Suppressor macrophage treated with lipopolysaccharide for 1 hour (primary cell): Measurements from ENCODE around the gene SLC22A4.

Experiments used
- DNase-seq, 3 donors: peaks; one replicate each; pipeline ENCODE4 v3.0.0-alpha.2; 2020 to 2022

Gene SLC22A4

DNA sequence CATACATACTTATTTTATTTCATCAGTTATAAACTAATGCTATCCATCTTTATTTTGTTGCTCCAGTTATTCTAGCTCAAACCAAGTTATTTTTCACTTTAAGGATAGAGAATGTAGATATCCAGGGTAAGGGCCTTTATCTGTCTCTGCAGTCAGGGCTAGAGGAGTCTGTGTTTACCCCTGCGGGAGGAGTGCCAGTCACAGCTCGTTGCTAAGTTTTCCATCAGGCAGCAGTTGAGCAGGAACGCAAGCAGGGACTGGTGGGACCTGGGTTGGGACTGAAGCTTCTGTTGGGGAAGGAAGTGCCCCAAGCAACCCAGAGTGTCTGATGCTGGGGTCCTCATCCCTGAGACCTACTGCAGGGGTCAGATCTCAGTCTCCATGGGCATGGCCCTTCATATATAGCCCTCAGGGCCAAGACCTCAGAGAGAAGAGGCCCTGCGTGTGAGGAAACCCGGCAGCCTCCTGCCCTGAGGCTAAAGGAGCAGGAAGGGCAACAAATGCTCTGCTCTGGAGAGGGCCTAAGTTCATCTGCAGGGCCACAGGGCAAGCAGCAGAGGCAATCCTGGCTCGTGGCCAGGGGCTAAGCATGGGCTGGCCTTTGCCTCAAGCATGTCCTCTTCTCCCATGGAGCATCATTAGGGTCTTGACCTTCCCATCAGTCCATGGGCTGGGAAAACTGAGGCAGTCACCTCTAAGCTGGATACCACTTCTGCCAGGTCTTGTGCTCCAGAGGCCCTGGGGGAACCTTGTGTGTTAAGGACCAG is 6.6 kb downstream of the SLC22A4 start:
- DNase-seq = no peak

DNA sequence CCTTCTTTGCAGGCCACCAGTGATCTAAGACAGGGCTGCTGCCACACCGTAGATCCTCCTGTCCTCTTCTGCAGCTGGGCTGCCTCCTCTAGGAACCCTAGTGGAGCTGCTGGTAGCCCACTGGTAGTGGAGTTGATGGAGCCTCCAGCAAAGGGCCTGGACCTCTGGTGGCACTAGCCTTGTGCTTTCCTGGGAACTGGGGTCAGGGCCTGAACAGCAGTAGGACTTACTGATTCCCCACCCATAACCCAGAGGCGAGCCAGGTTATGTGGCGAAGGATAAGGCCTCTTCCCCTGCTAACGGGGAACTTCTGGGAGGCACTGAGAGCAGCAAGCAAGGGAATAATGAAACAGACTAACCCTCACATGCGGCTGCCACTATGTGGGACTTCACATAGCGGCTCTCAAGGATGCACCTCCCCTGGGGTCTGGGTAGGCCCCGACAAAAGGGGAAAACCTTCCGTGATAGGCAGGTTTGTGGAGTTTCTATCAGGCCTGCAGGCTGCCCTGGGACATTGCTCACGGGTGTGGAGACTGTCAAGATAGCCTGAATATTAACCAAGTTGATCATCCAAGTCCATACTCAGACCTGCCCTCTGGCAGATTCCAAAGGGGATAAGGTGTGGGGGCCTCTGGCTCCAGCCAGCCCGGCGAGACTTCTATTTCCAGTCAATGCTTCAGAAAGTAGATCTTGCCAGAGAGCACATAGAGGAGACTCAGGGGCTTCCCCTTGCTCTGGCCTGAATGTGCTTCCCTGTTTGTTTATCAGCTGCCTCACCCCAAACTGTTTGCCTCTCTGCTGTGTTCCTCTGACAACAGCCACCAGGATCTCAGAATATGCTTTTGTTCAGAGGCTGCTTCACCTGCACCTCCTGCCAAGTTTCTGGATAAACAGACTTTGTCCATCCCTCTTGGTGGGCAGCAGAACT is 7.4 kb downstream of the SLC22A4 start:
- DNase-seq = peak; percentile 54 to 64 (median 54)

DNA sequence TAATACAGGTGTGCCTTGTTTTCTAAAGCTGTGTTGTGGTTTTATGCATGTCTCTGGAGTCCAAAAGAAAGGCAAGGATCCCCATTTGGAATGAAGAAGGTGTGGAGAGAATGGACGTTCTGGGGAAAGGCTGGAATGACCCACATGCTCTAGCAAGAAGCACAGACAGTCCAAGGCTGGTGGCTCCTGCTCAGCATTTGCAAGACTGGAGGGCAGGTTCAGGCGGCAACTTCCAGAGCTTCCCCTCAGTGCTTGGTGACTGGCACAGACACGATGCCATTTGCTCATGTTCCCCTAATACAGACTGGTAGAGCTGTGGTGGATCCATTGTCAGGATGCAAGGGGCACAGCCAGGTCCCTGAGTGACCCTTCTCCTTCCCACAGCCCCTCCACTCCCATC is 8.2 kb downstream of the SLC22A4 start:
- DNase-seq = no peak

DNA sequence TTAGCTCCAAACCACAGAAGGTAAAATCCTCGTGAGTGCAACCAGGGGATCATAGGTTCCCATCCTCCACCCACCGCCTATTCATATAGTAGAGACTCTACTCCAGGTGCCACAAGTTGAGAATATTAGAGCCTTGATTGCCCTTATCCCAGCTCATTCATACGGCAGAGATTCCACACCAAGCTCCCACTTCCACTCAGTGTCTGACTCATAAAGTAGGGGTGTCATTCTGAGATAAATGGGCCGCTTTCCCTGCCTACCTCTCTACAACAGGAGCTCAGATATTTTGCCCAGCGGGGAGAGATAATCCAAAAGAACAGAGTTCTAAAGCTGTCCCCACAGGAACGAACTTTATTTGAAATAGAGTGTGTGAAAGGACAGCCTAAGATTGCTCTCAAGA is 9.4 kb downstream of the SLC22A4 start:
- DNase-seq = no peak

DNA sequence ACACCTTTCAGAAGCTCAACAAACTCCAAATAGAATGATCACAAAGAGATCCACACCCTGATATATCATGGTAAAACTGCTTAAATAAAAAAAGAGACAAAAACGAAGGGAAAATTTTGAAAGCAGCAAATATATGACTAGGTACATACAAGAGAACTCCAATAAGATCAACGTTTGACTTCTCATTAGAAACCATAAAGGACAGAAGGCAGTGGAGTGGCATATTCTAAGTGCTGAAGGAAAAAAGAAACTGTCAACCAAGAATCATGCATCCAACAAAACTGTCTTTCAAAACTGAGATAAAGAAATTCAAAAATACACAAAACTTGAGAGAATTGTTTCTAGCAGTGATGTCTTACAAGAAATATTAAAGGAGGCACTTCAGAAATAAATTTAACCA is 11.2 kb downstream of the SLC22A4 start:
- no peak for DNase-seq

DNA sequence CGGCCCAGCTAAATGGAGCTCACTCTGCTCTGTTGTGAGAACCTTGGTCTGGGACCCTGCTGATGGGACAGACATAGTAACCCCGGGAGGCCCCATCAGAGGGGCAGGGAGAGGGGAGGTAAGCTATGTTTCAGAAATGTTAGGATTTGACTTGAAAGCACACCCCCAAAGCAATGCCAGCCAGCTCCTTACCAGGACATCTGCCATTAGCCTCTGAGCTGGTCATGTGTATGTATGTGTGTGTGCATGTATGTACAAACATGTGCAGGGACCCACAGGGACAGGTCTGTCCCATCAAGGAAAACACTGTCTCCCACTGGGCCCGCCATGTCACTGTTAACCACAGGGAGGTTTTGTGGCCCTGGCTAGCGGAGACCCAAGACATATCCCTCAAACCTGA is 14.5 kb downstream of the SLC22A4 start:
- no peak for DNase-seq

DNA sequence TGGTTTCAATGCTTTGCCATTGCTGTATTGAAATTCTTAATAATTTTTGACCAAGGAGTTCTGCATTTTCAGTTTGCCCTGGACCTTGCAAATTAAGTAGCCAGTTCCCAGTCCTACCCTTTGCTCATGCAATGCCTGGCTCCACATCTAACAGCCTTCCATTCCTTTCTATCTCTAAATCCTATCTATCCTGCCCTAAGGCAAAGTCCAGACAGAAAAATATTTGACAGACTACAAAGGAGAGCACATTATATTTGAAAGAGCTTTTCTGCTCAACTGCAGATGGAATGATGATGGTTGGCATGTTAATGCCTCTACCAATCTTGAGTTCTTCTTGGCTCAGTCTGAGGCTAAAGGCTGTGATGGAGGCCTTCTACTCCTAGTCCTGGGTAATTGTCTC is 15.5 kb downstream of the SLC22A4 start:
- no peak for DNase-seq

DNA sequence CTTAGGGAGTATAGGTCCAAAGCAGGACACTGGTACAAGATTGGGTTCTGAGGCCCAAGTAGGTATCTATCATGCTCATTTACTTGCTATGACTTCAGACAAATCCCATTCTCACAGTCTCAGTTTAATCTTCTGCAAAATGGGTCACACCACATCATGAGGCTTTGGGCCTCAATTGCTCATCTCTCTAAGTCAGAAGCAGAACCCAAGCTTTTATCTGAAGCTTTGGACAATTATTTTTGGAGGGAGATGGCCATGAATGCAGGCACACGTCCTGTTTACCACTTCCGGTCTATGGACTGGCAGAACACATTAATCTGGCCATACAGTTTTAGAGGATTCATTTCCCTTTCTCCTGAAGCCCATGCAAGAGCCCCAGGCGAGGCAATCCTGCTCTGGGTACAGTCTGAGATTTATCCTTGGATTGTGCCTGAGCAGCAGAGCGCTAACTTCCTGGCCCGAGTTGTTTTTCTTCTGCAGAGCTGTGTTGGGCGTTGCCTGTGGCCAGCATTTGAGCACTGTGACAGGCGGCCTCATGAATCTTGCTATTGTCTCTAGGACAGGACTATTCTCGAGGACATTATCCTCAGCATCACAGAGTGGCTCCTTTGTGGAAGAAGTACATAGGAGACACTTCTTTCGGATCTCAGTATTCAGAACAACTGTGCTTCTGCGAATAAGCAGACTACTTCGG is 16.1 kb downstream of the SLC22A4 start:
- no peak for DNase-seq

DNA sequence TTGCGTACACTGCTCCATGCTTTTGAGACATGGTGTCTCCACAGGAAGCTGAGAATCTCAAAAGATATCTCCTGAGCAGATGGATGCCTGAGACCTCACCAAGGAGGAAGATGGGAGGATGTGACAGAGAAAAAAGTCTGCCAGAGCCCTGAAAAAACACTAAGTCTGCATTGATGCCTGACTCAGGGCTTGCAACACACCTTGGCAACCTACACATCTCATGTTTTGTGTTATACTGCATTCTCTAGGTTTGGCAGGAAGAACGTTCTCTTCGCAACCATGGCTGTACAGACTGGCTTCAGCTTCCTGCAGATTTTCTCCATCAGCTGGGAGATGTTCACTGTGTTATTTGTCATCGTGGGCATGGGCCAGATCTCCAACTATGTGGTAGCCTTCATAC is 19.2 kb downstream of the SLC22A4 start:
- no peak for DNase-seq

DNA sequence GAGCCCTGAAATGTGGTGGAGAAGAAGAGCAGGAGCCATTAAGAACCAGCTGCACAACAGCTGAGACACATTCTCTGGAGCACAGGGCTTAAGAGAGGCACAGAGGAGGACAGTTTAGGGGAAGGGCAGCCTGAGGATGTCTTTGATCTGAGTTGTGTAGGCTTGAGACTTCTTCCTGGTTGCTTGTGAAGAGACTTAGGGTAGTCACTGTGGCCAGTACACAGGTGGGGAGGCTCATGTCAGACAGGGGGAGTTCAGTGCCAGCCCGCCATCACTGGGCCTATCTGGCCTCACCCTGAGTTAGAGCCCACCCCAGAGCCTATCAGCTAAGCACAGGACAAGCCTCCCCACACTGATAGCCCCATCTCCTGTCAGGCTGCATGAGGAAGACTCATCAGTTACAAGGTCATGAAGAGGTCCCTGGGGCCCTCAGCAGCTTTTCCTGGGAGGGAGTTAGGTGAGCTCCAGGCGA is 19.8 kb downstream of the SLC22A4 start:
- DNase-seq = no peak

DNA sequence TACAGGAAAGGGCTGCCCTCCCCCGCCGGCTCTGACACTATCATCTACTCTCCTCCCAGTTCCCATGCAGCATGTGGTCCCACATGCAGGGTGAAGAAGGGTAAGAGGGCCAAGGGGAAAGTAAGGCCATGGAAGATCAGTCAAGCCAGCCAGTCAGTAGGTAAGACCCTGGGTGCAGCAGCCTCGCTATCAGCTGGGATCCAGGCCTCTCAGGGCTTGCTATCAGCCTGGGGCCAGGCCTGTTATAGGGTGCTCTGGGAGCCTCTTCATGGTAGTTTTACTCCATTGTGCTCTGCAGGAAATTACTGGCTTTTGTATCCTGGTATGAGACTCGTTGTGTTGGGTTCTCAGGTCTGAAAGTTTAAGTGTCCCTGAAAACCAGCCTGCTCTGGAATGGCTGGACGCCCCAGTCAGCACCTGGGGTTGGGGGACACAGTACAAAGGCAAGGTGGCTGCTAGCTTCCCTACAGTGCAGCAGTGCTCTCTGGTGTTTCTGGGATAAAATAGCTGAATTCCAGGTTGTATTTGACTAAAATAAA is 21.4 kb downstream of the SLC22A4 start:
- no peak for DNase-seq

DNA sequence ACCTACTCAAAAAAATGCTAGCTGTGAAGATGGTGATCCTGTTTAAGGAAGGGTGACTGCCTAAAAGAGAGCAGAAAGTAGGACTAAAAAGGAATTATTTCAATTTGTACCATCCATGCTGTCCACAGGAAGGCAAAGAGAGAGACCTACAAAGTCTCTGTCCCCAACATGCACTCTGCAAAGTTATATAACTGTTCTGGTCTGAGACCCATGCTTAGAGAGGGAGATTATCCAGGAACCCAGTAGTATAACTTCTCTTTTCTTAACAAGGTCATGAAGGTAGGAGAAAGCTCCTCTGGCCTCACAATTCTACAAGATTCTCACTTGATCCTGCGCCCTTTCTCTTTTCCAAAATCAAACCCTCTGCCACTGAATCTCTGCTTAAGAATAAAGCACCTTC is 25.8 kb downstream of the SLC22A4 start:
- DNase-seq = no peak

DNA sequence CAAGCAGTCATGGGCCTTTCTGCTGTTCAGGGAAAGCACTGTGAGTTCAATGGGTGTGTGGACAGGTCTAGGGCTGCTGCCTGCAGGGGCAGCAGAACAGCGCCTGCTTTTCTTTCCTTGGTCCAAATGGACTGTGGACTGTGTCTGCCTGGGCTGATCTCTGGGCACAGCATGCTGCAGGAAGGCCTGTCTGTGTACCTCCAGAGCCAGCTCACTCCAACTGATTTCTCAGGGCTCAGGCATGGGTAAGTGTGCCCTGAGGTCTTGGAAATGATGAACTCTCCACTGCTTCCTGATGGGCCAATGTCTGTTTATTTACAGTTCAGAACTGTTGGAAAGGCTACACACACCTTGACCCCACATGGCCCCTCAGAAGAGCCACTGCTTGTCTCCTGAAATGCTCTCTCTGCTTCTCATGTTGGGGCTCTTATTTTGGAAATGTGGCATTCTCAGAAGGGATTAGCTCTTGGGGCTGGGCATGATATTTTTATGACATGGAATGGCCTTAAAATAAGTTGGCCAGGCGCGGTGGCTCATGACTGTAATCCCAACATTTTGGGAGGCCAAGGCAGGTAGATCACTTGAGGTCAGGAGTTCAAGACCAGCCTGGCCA is 27.0 kb downstream of the SLC22A4 start:
- DNase-seq = no peak

DNA sequence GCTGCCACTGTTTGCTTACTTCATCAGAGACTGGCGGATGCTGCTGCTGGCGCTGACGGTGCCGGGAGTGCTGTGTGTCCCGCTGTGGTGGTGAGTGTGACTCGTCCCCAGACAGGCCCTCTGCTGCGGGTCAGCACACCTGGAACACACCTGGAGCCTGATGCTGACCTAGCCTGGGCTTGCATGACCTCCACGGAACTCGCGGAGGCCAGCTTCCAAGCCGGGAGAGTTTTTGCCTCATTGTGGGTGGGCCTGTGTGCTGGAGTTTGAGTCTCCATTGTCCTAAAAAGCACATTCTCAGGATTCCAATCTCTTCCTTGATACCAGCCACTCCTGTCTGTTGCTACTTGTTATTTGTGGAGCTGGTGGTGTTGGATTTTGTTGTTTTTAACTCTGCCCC is 28.1 kb downstream of the SLC22A4 start:
- no peak for DNase-seq

DNA sequence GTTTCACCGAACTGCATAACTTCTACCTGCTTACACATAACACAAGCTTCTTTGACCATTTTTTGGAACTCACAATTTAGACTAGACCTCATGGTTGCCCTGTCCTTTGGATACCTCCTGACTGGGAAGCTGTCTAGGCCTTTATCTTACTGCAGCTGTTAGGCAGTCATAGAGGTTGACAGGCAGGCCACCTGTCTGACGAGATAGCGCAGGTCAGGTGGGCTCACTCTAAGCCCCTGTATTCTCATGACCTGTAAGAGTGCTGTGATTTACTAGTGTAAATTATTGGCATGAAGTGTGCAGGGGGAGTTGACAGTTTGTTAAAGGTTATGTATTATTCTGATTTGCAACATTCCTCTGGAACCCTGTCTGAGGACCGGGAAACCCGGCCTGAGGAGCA is 29.0 kb downstream of the SLC22A4 start:
- DNase-seq = no peak

DNA sequence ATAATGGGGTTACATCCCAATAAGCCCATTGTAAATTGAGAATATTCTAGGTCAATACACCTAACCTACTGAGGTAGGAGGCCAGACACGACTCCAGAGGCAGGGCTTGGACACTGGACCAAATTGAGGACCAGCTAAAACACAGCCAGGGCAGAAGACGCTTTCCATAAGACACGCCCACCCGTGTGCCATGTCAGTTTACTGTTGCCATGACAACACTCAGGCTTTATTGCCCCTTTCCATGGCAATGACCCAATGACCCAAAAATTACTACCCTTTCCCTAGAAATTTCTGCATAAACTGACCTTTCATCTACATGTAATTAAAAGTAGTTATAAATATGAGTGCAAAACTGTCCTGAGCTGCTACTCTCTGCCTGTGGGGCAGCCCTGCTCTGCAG is 31.5 kb downstream of the SLC22A4 start:
- no peak for DNase-seq

DNA sequence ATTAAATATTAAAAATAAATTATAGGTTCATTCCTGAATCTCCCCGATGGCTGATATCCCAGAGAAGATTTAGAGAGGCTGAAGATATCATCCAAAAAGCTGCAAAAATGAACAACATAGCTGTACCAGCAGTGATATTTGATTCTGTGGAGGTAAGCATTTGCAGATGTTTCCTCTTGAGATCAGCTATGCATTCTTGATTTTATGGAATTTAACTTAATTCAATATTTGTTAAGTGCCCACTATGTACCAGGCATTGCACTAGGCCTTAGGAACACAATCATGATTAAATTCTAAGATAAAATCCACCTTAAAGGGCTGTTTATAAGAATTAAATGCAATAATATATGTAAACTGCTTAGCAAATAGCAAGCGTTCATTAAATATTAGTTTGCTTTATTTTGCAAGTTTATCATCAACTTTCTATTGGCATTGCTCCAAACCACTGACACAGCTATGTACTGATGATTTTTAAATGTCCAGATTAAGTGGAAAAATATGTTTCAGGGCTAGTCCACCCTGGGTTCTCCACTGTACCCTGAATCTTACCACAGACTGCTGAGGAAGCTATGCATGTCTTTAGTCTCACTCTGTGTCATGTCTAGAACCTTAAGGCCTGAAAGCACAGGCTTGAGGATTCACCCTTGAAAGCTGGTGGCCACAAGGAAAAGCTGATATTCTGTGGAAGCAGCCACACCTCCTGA is 33.2 kb downstream of the SLC22A4 start:
- DNase-seq = no peak

DNA sequence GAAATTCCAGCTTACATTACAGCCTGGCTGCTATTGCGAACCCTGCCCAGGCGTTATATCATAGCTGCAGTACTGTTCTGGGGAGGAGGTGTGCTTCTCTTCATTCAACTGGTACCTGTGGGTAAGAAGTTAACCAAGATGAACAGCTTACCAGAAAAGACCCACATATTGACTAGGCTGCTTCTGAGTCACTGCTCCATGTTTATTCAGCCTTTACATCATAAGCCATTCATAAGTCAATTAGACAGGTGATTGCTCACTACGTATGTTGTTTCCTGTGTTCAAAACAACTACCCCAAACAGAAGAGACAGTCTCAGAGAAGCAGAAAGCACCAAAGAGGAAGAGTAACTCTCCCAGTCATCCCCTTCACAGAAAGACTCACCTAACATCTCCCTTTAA is 40.6 kb downstream of the SLC22A4 start:
- no peak for DNase-seq

DNA sequence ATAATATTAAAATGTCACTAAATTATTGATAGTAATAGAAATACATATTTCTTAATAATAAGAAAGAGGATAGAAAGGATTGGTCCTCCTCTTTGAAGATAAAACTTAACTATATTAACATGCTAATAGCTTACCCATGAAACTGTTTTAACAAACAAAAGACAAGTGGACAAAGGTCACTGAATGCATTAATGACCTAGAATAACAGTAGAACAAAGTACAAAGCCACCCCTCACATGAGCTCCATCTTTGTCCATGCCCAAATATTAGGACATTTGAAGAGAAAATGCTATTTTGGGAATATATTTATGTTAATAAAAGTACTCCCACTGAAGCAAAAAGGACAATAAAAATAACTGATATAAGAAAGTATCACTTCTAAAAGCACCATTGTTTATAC is 41.2 kb downstream of the SLC22A4 start:
- DNase-seq = no peak

DNA sequence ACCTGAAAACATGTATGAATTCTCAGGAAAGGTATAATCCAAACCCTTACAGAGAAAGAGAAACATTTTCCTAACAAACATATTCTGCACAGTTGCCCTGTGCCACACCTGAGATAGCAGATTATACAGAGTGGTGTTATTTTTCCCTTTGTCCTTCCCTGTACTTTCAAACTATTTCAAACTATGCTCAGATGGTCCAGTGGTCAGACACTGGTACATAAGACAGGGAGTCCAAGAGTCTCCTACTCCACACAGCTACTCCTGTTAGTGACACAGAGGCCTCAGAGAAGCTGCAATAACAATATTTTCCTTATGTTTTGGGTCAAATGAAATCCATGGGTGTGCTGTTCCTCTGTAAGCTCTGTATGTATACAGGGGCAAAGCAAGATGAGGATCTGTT is 45.3 kb downstream of the SLC22A4 start:
- DNase-seq = no peak

DNA sequence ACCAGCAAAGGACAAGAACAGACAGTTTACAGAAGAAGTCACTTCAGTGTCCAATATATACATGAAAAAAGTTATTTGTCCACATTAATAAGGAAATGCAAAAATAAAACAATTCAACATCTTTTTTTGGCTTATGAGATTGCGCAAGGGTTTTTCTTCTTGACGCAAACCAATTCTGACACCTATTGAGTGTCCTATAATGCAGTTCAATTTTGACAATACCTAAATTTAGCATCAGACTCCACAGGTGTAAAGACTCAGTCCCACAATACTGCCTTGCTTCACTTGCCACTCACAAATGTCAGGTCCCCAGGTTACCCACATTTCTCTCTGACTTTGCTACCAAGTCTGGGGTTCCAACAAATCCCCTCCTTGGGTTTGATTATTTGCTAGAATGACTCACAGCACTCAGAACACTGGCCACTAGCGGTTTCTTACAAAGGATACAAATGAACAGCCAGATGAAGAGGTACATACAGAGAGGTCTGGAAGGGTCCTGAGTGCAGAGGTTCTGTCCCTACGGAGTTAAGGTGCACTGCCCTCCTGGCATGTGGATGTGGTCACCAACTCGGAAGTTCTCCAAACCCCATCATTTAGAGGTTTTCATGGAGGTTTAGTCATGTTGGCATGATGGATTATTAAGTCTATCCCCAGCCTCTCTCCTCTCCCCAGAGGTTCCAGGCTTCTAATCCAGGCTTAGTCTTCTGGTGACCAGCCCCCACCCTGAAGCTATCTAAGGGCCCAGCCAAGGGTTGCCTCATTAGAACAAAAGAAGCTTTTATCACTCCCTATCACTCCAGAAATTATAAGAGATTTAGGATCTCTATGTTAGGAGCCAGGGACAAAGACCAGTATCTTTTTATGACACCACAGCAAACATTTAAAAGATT is 48.3 kb downstream of the SLC22A4 start:
- no peak for DNase-seq
